Gastroesophageal sphincter (tissue), 4 donors: ENCODE results near the gene HDHD5. TPM values are rescaled to one million over a fixed set of nuclear protein-coding genes. Genes with fewer than 3 reads are reported as not detected.

Experiments
- ATAC-seq: fragments of 150-250 bp; one replicate; pipeline ENCODE4 v1.9.1; 2016; ENCODE audit warnings: mild to moderate bottlenecking, moderate library complexity
- H3K27ac ChIP-seq, 4 donors: fragments of 200-600 bp; sonication (generic) in 3 of 4; 1 replicate in 3 of 4; 2 replicates in 1 of 4; pipeline ENCODE4 v1.5.1; 2016 to 2019
- H3K27me3 ChIP-seq: fragments of 200-600 bp; sonication (generic); one replicate; pipeline ENCODE4 v1.5.1; 2019
- H3K36me3 ChIP-seq, 2 donors: fragments of 200-600 bp; sonication (generic); one replicate each; pipeline ENCODE4 v1.5.1; 2019; ENCODE audit warnings: control low read depth in 1 of 2
- H3K4me1 ChIP-seq, 3 donors: fragments of 200-600 bp; sonication (generic); 1 replicate in 2 of 3; 2 replicates in 1 of 3; pipeline ENCODE4 v1.5.1; 2016 to 2019; ENCODE audit warnings: control low read depth in 2 of 3
- H3K4me3 ChIP-seq, 2 donors: fragments of 200-600 bp; sonication (generic); one replicate each; pipeline ENCODE4 v1.5.1; 2019; ENCODE audit warnings: mild to moderate bottlenecking in 1 of 2, moderate library complexity in 1 of 2
- H3K9me3 ChIP-seq, 3 donors: fragments of 200-600 bp; sonication (generic); one replicate each; pipeline ENCODE4 v1.5.1; 2017 to 2019; ENCODE audit warnings: control low read depth in 2 of 3
- EP300 ChIP-seq: sonication (generic); formaldehyde crosslinking; IDR thresholded peaks from one replicate; pipeline ENCODE4 v1.6.1; 2017; ENCODE audit warnings: antibody characterized with exemption, mild to moderate bottlenecking
- POLR2A ChIP-seq, 2 donors: fragments of 450-650 bp; IDR thresholded peaks; one replicate each; pipeline ENCODE4 v1.6.1; 2017; ENCODE audit warnings: antibody characterized with exemption in 2 of 2, mild to moderate bottlenecking in 2 of 2, moderate library complexity in 1 of 2
- POLR2AphosphoS5 ChIP-seq: sonication (generic); formaldehyde crosslinking; IDR thresholded peaks from one replicate; pipeline ENCODE4 v1.6.1; 2017; ENCODE audit warnings: antibody characterized with exemption
- WGBS, 2 donors: methylation state at CpG; one replicate each; pipeline ENCODE4 v1.1.5; 2018; ENCODE audit warnings: low coverage in 1 of 2; 5-methylcytosine and 5-hydroxymethylcytosine counted together
- total RNA-seq, 4 donors: library from RNA; depleted of rRNA; stranded (reverse); fragments of >200 nt; gene quantifications; one replicate each; pipeline ENCODE4 v1.1.0, GENCODE V29; 2016
- TF ChIP-seq, protein P1 (sequence below), 4 experiments: fragments of 200-600 bp in 2 of 4; fragments of 450-650 bp in 2 of 4; sonication (generic) in 1 of 4; IDR thresholded peaks; one replicate each; pipeline ENCODE4 v1.5.1; 2017 to 2019; ENCODE audit warnings: antibody characterized with exemption in 4 of 4, mild to moderate bottlenecking in 2 of 4, moderate library complexity in 2 of 4

HDHD5 gene
- total RNA-seq, 4 donors from 2014 or later = 20.4 to 37.1 (median 33.0) TPM

- H3K4me1 ChIP-seq = no peaks in the 10 kb centered on the region
- no peaks in the 10 kb centered on the region for H3K27me3 ChIP-seq
- H3K27ac ChIP-seq = no peak overlapping the region
- peak; percentile 68 for ATAC-seq
- H3K36me3 ChIP-seq = peaks cover 0 to 66% of the 10 kb centered on the region in 2 donors
- H3K4me3 ChIP-seq = no peak overlapping the region
- H3K9me3 ChIP-seq = no peaks in the 10 kb centered on the region
- TF ChIP-seq POLR2A (IDR thresholded peaks at IDR 0.05) (no peak), EP300 (no peak), POLR2AphosphoS5 (no peak)
- TF ChIP-seq, protein P1, sequence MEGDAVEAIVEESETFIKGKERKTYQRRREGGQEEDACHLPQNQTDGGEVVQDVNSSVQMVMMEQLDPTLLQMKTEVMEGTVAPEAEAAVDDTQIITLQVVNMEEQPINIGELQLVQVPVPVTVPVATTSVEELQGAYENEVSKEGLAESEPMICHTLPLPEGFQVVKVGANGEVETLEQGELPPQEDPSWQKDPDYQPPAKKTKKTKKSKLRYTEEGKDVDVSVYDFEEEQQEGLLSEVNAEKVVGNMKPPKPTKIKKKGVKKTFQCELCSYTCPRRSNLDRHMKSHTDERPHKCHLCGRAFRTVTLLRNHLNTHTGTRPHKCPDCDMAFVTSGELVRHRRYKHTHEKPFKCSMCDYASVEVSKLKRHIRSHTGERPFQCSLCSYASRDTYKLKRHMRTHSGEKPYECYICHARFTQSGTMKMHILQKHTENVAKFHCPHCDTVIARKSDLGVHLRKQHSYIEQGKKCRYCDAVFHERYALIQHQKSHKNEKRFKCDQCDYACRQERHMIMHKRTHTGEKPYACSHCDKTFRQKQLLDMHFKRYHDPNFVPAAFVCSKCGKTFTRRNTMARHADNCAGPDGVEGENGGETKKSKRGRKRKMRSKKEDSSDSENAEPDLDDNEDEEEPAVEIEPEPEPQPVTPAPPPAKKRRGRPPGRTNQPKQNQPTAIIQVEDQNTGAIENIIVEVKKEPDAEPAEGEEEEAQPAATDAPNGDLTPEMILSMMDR (IDR thresholded peaks at IDR 0.05) = no peak
- 60 to 83% methylated on average over 3 to 4 of the region's 7 CpGs for WGBS, 2 donors
These were observed 60.7 kb downstream of the HDHD5 start for GRCh38 chr22:17098379-17098819.

- ATAC-seq = no peak
- Histone ChIP-seq H3K9me3 (no peaks in the 10 kb centered on the region), H3K4me3 (no peak overlapping the region), H3K27ac (peak overlapping the region in 1 of 4 donors; percentile 0), H3K4me1 (no peaks in the 10 kb centered on the region), H3K27me3 (no peaks in the 10 kb centered on the region), H3K36me3 (peaks cover 0 to 59% of the 10 kb centered on the region in 2 donors)
- 100% methylated on average over 1 of the region's 6 CpGs; no CpG with 5 or more reads in 1 of the 2 donors for WGBS, 2 donors
- TF ChIP-seq, protein P1 (IDR thresholded peaks at IDR 0.05) = no peak
- TF ChIP-seq EP300 (no peak), POLR2AphosphoS5 (no peak), POLR2A (IDR thresholded peaks at IDR 0.05) (no peak)
These were observed 61.4 kb downstream of the HDHD5 start for GRCh38 chr22:17097701-17098100.

GRCh38 chr22:17097062-17097461 is 62.0 kb downstream of the HDHD5 start:
- no peaks in the 10 kb centered on the region for H3K4me1 ChIP-seq
- WGBS, 2 donors = 68% methylated on average over 6 of the region's 6 CpGs; no CpG with 5 or more reads in 1 of the 2 donors
- no peak for ATAC-seq
- H3K4me3 ChIP-seq = no peak overlapping the region
- no peaks in the 10 kb centered on the region for H3K27me3 ChIP-seq
- peaks cover 0 to 53% of the 10 kb centered on the region in 2 donors for H3K36me3 ChIP-seq
- no peak overlapping the region for H3K27ac ChIP-seq
- TF ChIP-seq, protein P1 (IDR thresholded peaks at IDR 0.05) = no peak
- no peak for TF ChIP-seq POLR2AphosphoS5
- no peak for TF ChIP-seq EP300
- TF ChIP-seq POLR2A (IDR thresholded peaks at IDR 0.05) = no peak
- H3K9me3 ChIP-seq = no peaks in the 10 kb centered on the region

GRCh38 chr22:17096071-17096470 is 63.0 kb downstream of the HDHD5 start:
- 88 to 97% methylated on average over 4 of the region's 7 CpGs for WGBS, 2 donors
- ATAC-seq = no peak
- H3K4me3 ChIP-seq = no peak overlapping the region

DNA sequence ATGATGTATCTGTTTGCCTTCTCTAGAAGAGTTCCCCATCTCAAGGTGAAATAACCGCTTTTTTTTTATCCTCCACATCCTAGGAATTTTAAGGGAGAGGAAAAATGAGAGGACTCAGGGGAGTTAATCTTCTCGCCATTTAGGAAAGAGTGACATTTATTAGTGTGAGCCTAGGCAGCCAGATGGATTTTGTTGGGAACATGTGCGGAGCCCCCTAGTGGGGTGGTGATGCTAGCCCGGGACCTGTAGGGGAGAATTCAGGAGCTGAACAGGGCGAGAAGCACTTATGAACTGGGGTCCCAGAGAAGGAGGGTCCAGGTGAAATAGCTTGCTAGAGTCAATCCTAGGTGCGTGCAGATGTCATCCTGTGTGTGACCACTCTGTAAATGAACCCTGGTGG is 63.5 kb downstream of the HDHD5 start:
- no peak for ATAC-seq
- no peaks in the 10 kb centered on the region for H3K4me1 ChIP-seq
- peaks cover 0 to 37% of the 10 kb centered on the region in 2 donors for H3K36me3 ChIP-seq
- WGBS, 2 donors = 65 to 84% methylated on average over 4 to 5 of the region's 6 CpGs
- TF ChIP-seq POLR2AphosphoS5 = no peak
- TF ChIP-seq POLR2A (IDR thresholded peaks at IDR 0.05) = no peak
- TF ChIP-seq, protein P1 (IDR thresholded peaks at IDR 0.05) = no peak
- TF ChIP-seq EP300 = no peak
- no peaks in the 10 kb centered on the region for H3K9me3 ChIP-seq
- H3K4me3 ChIP-seq = no peak overlapping the region
- no peak overlapping the region for H3K27ac ChIP-seq
- H3K27me3 ChIP-seq = no peaks in the 10 kb centered on the region

More at GRCh38 chr22:17096071-17096470, 63.0 kb downstream of the HDHD5 start:
- no peaks in the 10 kb centered on the region for H3K27me3 ChIP-seq
- H3K4me1 ChIP-seq = no peaks in the 10 kb centered on the region
- no peaks in the 10 kb centered on the region for H3K9me3 ChIP-seq
- TF ChIP-seq POLR2AphosphoS5 (no peak), EP300 (no peak), POLR2A (IDR thresholded peaks at IDR 0.05) (no peak)
- TF ChIP-seq, protein P1 (IDR thresholded peaks at IDR 0.05) = no peak
- H3K27ac ChIP-seq = no peak overlapping the region
- H3K36me3 ChIP-seq = peaks cover 0 to 43% of the 10 kb centered on the region in 2 donors
